Measurements from ENCODE around the gene DCTN5. TPM values are rescaled to one million over a fixed set of nuclear protein-coding genes. Genes with fewer than 3 reads are reported as not detected.

DCTN5 gene
- total and polyA plus RNA-seq, 2 donors (not counting 3 experiments of a cell fraction or from before 2014, with no cell fraction given), result 51.6 to 80.8 TPM

DNA sequence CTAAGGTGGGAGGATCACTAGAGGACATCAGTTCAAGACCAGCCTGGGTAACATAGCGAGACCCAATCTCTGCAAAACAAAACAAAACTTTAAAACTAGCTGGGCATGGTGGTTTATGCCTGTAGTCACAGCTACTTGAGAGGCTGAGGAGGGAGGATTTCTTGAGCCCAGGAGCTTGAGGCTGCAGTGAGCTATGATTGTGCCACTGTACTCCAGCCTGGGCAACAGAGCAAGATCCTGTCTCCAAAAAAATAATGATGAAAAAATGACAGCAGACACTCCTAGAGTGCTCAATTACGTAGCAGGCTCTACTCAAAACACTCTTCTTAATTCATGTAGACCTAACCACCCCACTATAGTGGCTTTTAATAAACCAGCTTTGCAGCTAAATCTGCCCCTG, 58.8 kb downstream of the DCTN5 start:
- Histone ChIP-seq H3K9me3 (replicated peaks; ENCODE audit: control insufficient read depth, insufficient read depth, low read length) (no peaks in the 10 kb centered on the region), H3K4me1 (ENCODE audit: control insufficient read depth, extremely low read depth, insufficient read depth, low read length) (no peaks in the 10 kb centered on the region), H4K20me1 (replicated peaks; ENCODE audit: control insufficient read depth, extremely low read depth, insufficient read depth, low read length) (no peaks in the 10 kb centered on the region), H3K9ac (replicated peaks; ENCODE audit: extremely low read depth, insufficient read depth, low read length) (no peak overlapping the region), H3K27ac (ENCODE audit: insufficient read depth, low read depth, low read length) (no peak overlapping the region), H3K79me2 (ENCODE audit: control insufficient read depth, insufficient read depth, low read length) (no peaks in the 10 kb centered on the region), H3K9me1 (replicated peaks; ENCODE audit: control insufficient read depth, extremely low read depth, insufficient read depth, low read length) (no peaks in the 10 kb centered on the region), H2AFZ (ENCODE audit: low read depth, low read length) (no peak overlapping the region), H3K4me3 (replicated peaks in 1 of 3; ENCODE audit: insufficient read depth in 1 of 3, low read depth in 1 of 3, low read length in 3 of 3) (no peak overlapping the region), H3K36me3 (ENCODE audit: control insufficient read depth in 2 of 2, extremely low read depth in 1 of 2, insufficient read depth in 2 of 2, low read length in 2 of 2) (no peaks in the 10 kb centered on the region), H3K4me2 (ENCODE audit: insufficient read depth, low read length) (no peak overlapping the region), H3K27me3 (ENCODE audit: control insufficient read depth in 2 of 2, insufficient read depth in 2 of 2, low read length in 2 of 2) (peaks cover 1 to 2% of the 10 kb centered on the region in 2 experiments)
- FAIRE-seq, result no peak
- POLR2A ChIA-PET, result no interaction called here
- DNase-seq (ENCODE audit: low read depth, low spot score), result no peak
- dilution Hi-C loops (cut with MboI; ENCODE audit: extremely low pct_ligation_motif_present, low sequenced_read_pairs) (no loop called here), intact Hi-C loops (cut with micrococcal nuclease) (no loop called here)
- CTCF ChIA-PET, result no interaction called here
- BruUV-seq (replicated peaks), result no TSS peak
- TF ChIP-seq, protein P1, sequence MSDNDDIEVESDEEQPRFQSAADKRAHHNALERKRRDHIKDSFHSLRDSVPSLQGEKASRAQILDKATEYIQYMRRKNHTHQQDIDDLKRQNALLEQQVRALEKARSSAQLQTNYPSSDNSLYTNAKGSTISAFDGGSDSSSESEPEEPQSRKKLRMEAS (IDR thresholded peaks at IDR 0.05; ENCODE audit: insufficient read depth, insufficient read length), result no peak
- no peak for TF ChIP-seq MYC (IDR thresholded peaks at IDR 0.05; ENCODE audit: low read depth, low read length)
- TF ChIP-seq POLR2AphosphoS5 (IDR thresholded peaks at IDR 0.05; ENCODE audit: insufficient read depth, low read depth, low read length), result no peak
- TF ChIP-seq EZH2 (IDR thresholded peaks at IDR 0.05; ENCODE audit: borderline replicate concordance, low read depth, low read length, severe bottlenecking), result no peak
- no peak for TF ChIP-seq POLR2A (IDR thresholded peaks at IDR 0.05; ENCODE audit: low read depth, low read length)
- no peak for TF ChIP-seq JUN (IDR thresholded peaks at IDR 0.05; ENCODE audit: borderline replicate concordance, insufficient read depth, insufficient read length, low read depth)
- TF ChIP-seq FOS (IDR thresholded peaks at IDR 0.05; ENCODE audit: borderline replicate concordance, insufficient read depth, low read length), result no peak
- TF ChIP-seq, protein P2, sequence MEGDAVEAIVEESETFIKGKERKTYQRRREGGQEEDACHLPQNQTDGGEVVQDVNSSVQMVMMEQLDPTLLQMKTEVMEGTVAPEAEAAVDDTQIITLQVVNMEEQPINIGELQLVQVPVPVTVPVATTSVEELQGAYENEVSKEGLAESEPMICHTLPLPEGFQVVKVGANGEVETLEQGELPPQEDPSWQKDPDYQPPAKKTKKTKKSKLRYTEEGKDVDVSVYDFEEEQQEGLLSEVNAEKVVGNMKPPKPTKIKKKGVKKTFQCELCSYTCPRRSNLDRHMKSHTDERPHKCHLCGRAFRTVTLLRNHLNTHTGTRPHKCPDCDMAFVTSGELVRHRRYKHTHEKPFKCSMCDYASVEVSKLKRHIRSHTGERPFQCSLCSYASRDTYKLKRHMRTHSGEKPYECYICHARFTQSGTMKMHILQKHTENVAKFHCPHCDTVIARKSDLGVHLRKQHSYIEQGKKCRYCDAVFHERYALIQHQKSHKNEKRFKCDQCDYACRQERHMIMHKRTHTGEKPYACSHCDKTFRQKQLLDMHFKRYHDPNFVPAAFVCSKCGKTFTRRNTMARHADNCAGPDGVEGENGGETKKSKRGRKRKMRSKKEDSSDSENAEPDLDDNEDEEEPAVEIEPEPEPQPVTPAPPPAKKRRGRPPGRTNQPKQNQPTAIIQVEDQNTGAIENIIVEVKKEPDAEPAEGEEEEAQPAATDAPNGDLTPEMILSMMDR (IDR thresholded peaks at IDR 0.05; ENCODE audit: extremely low read depth in 1 of 2, insufficient read depth in 1 of 2, low read depth in 1 of 2, low read length in 2 of 2), result no peak
- TF ChIP-seq GATA2 (IDR thresholded peaks at IDR 0.05; ENCODE audit: insufficient read depth, insufficient read length, low read depth, low read length), result no peak
